Gastroesophageal sphincter (tissue), 3 donors: Measurements from ENCODE around the gene SRPK3.

Experiments
- CTCF ChIP-seq, 4 experiments: fragments of 200-600 bp in 2 of 4; fragments of 450-650 bp in 2 of 4; sonication (generic) in 1 of 4; IDR thresholded peaks; one replicate each; pipeline ENCODE4 v1.5.1; 2017 to 2019; ENCODE audit warnings: antibody characterized with exemption in 4 of 4, mild to moderate bottlenecking in 2 of 4, moderate library complexity in 2 of 4
- EP300 ChIP-seq: sonication (generic); formaldehyde crosslinking; IDR thresholded peaks from one replicate; pipeline ENCODE4 v1.6.1; 2017; ENCODE audit warnings: antibody characterized with exemption, mild to moderate bottlenecking
- POLR2A ChIP-seq, 2 donors: fragments of 450-650 bp; IDR thresholded peaks; one replicate each; pipeline ENCODE4 v1.6.1; 2017; ENCODE audit warnings: antibody characterized with exemption in 2 of 2, mild to moderate bottlenecking in 2 of 2, moderate library complexity in 1 of 2
- POLR2AphosphoS5 ChIP-seq: sonication (generic); formaldehyde crosslinking; IDR thresholded peaks from one replicate; pipeline ENCODE4 v1.6.1; 2017; ENCODE audit warnings: antibody characterized with exemption

- TF ChIP-seq CTCF (IDR thresholded peaks at IDR 0.05): no peak
- no peak for TF ChIP-seq POLR2AphosphoS5
- no peak for TF ChIP-seq POLR2A (IDR thresholded peaks at IDR 0.05)
- TF ChIP-seq EP300: no peak
Observed at GRCh38 chrX:153802513-153803045, 21.7 kb downstream of the SRPK3 start.
